ENCODE data around the gene SH3BP2. TPM values are rescaled to one million over a fixed set of nuclear protein-coding genes. Genes with fewer than 3 reads are reported as not detected.

SH3BP2 gene
- total RNA-seq, 4 donors from 2014 or later = 54.8 to 208 (median 102) TPM

GRCh38 chr4:2809610-2810180 lies 16.8 kb downstream of the SH3BP2 start:
- Histone ChIP-seq H3K27me3 (no peaks in the 10 kb centered on the region), H3K27ac (peak overlapping the region in 2 of 4 donors; percentile 43 to 90), H3K9me3 (no peaks in the 10 kb centered on the region), H3K4me1 (peaks cover 24 to 83% (median 57%) of the 10 kb centered on the region in 4 donors), H3K4me3 (no peak overlapping the region), H3K36me3 (no peaks in the 10 kb centered on the region)
- TF ChIP-seq POLR2A (IDR thresholded peaks at IDR 0.05) (no peak), CTCF (IDR thresholded peaks at IDR 0.05) (no peak)
- DNase-seq = no peak

DNA sequence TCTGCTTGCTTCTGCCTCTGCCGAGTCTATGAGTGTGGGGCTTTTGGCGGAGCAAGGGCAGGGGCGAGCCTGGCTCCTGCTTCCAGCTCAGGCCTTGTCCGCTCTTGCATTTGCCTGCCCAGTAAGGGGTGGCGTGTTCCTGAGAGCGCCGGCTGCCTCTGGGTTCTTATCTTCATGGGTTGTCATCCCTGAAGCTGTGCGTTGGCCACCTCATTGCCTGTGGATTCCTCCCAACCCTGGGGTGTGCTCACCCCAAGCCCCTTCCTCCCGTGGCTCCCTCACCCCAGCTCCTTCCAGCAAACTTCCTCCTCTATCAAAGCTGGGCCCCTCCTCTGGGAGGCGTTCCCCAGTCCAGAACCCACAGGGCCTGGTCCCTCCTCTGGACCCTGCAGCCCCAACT lies 17.5 kb downstream of the SH3BP2 start:
- DNase-seq = no peak
- peak overlapping the region in 3 of 4 donors; percentile 43 to 90 (median 86) for H3K27ac ChIP-seq
- H3K36me3 ChIP-seq = no peaks in the 10 kb centered on the region
- no peaks in the 10 kb centered on the region for H3K27me3 ChIP-seq
- H3K4me1 ChIP-seq = peaks cover 18 to 76% (median 50%) of the 10 kb centered on the region in 4 donors
- H3K4me3 ChIP-seq = no peak overlapping the region
- no peaks in the 10 kb centered on the region for H3K9me3 ChIP-seq
- TF ChIP-seq POLR2A (IDR thresholded peaks at IDR 0.05) (no peak), CTCF (IDR thresholded peaks at IDR 0.05) (no peak)

GRCh38 chr4:2811830-2812611 lies 19.1 kb downstream of the SH3BP2 start:
- no peak for TF ChIP-seq POLR2A (IDR thresholded peaks at IDR 0.05)
- TF ChIP-seq CTCF (IDR thresholded peaks at IDR 0.05) = no peak
- H3K27me3 ChIP-seq = no peaks in the 10 kb centered on the region
- H3K4me1 ChIP-seq = peaks cover 4 to 60% (median 35%) of the 10 kb centered on the region in 4 donors
- H3K27ac ChIP-seq = peak overlapping the region; percentile 77 to 90 (median 88)
- H3K4me3 ChIP-seq = peak overlapping the region; percentile 42 to 58 (median 54)
- peak in 2 of 3 donors; percentile 93 to 95 for DNase-seq
- H3K9me3 ChIP-seq = no peaks in the 10 kb centered on the region
- H3K36me3 ChIP-seq = no peaks in the 10 kb centered on the region

DNA sequence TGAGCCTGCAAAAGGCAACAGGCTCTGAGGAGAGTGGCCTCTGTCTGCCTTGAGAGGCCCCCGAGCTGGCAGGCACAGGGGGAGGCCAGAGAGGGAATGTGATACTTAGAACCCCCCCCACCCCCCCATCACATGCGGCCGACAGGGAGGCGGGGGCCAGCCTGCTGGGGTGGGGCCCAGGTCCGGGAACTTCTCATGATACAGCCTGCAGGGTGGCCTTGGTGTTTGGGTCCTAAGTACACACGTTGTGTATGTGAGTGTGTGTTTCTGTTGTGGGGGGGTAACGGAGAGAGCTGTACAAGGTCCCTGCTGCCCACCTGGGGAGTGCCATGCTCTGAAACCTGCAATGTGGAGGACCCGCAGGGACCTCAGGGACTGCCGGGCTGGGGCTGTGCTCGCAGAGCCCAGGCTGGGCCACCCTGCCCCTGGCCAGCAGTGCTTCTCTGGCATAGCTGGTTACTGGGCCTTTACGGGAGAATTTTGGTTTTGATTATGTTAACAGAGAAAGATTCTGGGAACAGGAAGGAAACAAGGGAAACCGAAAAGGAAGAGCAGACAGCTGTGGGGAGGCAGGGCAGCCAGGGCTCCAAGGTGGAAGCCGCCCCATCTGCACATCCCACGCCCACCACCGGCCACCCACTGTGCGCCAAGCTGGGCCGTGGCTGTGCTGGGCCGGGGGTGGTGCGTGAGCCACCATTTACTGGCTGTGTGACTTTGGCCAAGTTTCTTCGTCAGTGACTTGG lies 19.9 kb downstream of the SH3BP2 start:
- TF ChIP-seq POLR2A (IDR thresholded peaks at IDR 0.05) (no peak), CTCF (IDR thresholded peaks at IDR 0.05) (no peak)
- no peak for DNase-seq
- peaks cover 4 to 60% (median 33%) of the 10 kb centered on the region in 4 donors for H3K4me1 ChIP-seq
- H3K9me3 ChIP-seq = no peaks in the 10 kb centered on the region
- peak overlapping the region; percentile 77 to 90 (median 88) for H3K27ac ChIP-seq
- H3K36me3 ChIP-seq = no peaks in the 10 kb centered on the region
- peak overlapping the region; percentile 42 to 58 (median 54) for H3K4me3 ChIP-seq
- H3K27me3 ChIP-seq = no peaks in the 10 kb centered on the region

GRCh38 chr4:2813446-2814405 lies 20.8 kb downstream of the SH3BP2 start:
- peak overlapping the region; percentile 42 to 58 (median 54) for H3K4me3 ChIP-seq
- H3K36me3 ChIP-seq = no peaks in the 10 kb centered on the region
- peaks cover 4 to 62% (median 36%) of the 10 kb centered on the region in 4 donors for H3K4me1 ChIP-seq
- no peaks in the 10 kb centered on the region for H3K27me3 ChIP-seq
- H3K27ac ChIP-seq = peak overlapping the region; percentile 77 to 90 (median 88)
- TF ChIP-seq CTCF (IDR thresholded peaks at IDR 0.05) (no peak), POLR2A (IDR thresholded peaks at IDR 0.05) (no peak)
- DNase-seq = peak in 1 of 3 donors; percentile 68
- no peaks in the 10 kb centered on the region for H3K9me3 ChIP-seq

All from Peyer's patch (tissue), 4 donors.